ENCODE results near the gene TMEM80.
"Not testable (repeated sequence)": the region's sequence is repeated elsewhere in the genome, so short reads cannot be mapped to it uniquely, and the experiment has no call there.

The TMEM80 gene

DNA sequence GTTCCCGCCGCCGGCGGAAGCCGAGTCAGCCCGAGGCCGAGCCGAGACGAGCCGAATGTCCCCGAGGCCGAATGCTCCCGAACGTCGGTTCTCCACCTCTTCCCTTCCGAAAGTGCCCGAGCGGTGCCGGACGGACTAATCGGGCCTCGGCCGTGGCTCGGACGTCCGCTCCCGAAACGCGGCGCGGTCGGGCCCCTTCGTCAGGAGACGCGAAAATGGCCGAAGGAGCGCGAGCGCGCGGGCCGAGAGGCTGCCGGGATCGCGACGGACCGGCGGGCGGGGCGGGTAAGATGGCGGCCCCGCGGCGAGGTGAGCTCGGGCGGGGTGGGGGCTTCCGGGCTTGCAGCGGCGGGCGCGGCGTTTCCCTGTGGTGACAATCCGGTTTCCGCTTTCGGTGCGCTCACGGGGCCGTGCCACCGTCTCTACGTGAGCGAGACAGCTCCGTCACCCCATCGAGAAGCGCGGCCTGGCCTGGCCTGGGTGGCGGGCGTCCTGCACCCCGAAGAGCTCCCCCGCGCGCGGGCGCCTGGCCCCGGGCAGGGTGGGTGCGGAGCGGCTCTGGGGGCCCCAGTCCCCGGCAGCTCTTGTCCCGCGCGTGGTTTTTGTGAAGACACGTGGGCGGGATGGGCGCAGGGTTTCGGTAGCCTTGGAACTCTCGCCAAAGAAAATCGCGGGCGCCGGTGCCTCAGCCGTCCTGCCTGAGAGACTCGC is at the start of gene TMEM80:
Gene TMEM80 (plus strand): TSS at position 279 of the 711 bp plus-strand sequence. CDS start 12 bp downstream, at position 291.
- in situ Hi-C loops (cut with HindIII; ENCODE audit: low pct_ligation_motif_present, low pct_unique_long_range_greater_than_20kb, low sequenced_read_pairs): no loop called here
- DNase-seq: peak; percentile 96

DNA sequence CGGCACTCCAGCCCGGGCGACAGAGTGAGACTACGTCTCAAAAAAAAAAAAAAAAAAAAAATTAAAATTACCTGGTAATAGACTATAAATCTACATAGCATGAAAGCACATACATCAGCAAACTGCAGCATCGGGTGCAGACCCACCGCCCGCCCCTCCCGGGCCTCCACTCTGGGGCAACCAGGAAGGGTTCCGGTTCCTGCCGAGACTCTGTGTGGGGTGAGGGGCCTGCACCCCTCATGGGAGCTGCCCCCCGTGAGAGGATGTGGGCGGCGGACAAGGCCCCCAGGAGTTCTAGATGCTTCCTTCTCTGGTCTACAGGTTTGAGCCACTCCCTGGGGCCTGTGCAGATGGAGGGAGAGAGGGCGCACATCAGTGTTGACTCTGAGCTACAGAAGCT is 49.4 kb upstream of the TMEM80 start:
- DNase-seq: no peak
- in situ Hi-C loops (cut with HindIII; ENCODE audit: low pct_ligation_motif_present, low pct_unique_long_range_greater_than_20kb, low sequenced_read_pairs): no loop called here

DNA sequence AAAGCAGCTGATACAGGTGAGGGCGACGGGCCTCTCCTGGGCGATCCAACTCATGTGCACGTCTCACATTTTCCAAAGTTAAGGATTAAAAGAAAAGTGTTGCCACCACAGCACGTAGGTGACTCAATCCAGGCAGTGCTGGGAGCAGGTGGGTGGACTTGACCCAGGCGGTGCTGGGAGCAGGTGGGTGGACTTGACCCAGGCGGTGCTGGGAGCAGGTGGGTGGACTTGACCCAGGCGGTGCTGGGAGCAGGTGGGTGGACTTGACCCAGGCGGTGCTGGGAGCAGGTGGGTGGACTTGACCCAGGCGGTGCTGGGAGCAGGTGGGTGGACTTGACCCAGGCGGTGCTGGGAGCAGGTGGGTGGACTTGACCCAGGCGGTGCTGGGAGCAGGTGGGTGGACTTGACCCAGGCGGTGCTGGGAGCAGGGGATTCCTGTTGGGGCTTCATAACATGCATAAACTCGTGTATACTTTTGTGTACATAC is 47.9 kb upstream of the TMEM80 start:
- in situ Hi-C loops (cut with HindIII; ENCODE audit: low pct_ligation_motif_present, low pct_unique_long_range_greater_than_20kb, low sequenced_read_pairs); DNase-seq: not testable (repeated sequence)

DNA sequence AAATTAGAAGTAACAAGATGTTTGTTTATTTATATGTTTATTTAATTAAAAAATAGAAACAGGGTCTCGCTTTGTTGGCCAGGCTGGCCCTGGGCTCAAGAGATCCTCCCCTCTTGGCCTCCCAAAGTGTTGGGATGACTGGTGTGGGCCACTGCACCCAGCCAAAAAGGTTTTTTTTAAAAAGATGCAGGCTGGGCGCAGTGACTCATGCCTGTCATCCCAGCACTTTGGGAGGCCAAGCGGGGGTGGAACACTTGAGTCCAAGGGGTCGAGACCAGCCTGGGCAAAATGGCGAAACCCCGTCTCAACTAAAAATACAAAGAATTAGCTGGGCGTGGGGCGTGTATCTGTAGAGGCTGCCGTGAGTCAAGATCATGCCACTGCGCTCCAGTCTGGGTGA is 45.1 kb upstream of the TMEM80 start:
- in situ Hi-C loops (cut with HindIII; ENCODE audit: low pct_ligation_motif_present, low pct_unique_long_range_greater_than_20kb, low sequenced_read_pairs): no loop called here

DNA sequence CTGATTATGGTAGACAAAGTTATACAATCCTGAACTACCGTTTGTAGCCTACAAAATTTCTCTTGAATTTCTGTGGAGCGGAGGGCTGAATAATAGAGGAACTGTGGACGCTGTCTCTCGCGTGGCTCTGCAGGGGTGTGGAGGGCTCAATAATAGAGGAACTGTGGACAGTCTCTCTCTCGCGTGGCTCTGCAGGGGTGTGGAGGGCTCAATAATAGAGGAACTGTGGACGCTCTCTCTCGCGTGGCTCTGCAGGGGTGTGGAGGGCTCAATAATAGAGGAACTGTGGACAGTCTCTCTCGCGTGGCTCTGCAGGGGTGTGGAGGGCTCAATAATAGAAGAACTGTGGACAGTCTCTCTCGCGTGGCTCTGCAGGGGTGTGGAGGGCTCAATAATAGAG is 42.5 kb upstream of the TMEM80 start:
- in situ Hi-C loops (cut with HindIII; ENCODE audit: low pct_ligation_motif_present, low pct_unique_long_range_greater_than_20kb, low sequenced_read_pairs); DNase-seq: not testable (repeated sequence)

More for the DNA sequence above, 45.1 kb upstream of the TMEM80 start:
- no peak for DNase-seq

DNA sequence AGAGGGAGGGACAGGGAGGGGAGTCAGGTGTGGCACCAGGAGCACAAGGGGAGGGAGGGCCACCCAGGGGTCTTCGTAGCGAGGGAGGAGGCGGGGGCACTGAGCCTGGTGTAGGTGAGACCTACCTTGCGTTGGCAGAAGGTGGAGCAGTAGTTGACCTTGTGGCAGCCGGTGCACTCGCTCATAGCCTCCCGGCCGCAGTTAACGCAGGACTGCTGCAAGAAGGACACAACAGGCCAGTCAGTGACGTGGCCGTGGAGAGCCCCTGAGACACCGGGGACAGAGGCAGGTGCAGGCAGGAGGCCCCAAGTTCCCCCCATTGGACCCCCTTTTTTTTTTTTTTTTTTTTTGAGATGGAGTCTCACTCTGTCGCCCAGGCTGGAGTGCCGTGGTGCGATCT is 41.8 kb upstream of the TMEM80 start:
- in situ Hi-C loops (cut with HindIII; ENCODE audit: low pct_ligation_motif_present, low pct_unique_long_range_greater_than_20kb, low sequenced_read_pairs): no loop called here
- no peak for DNase-seq

DNA sequence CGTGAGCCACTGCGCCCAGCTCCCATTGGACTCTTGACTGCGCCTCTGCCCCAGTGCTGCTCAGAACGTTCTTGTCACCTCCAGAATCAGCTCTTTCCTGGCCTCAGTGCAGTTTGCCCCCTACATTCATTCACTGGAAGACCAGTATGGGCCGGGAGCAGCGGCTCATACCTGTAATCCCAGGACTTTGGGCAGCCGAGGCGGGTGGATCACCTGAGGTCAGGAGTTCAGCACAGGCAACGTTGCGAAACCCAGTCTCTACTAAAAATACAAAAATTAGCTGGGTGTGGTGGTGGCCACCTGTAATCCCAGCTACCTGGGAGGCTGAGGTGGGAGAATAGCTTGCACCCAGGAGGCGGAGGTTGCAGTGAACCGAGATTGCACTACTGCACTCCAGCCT is 41.2 kb upstream of the TMEM80 start:
- DNase-seq; in situ Hi-C loops (cut with HindIII; ENCODE audit: low pct_ligation_motif_present, low pct_unique_long_range_greater_than_20kb, low sequenced_read_pairs): not testable (repeated sequence)

DNA sequence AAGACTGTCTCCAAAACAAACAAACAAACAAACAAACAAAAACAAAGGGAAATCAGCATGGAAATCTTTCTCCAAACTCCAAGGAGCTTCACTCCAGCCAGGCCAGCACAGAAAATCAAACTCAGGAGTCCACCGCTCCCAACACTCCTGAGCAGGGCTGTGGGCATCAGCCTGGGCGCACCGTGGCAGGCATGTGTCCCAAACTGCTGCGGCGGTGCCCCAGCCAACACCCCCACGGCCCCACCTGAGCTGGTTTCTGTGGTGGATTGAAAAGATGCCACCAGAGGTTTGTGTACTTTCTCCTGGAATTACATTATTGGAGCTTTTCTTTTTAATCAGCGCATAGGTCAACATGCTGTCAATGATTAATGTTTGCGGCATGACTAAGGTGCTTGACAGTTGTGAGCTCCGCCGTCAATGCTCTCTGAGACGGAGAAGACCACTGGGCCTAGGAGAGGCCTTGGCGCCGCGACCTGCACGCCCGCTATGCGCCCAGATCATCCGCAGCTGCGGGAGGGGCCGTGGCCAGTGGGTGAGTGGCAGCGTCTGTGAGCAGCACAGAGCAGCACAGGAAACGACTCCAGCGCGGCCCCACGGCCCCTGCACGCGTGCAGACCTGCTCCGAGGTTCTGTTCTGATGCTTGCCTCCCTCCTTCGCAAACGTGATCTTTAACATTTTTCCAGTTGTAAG is 40.4 kb upstream of the TMEM80 start:
- peak; percentile 90 for DNase-seq
- in situ Hi-C loops (cut with HindIII; ENCODE audit: low pct_ligation_motif_present, low pct_unique_long_range_greater_than_20kb, low sequenced_read_pairs): no loop called here

DNA sequence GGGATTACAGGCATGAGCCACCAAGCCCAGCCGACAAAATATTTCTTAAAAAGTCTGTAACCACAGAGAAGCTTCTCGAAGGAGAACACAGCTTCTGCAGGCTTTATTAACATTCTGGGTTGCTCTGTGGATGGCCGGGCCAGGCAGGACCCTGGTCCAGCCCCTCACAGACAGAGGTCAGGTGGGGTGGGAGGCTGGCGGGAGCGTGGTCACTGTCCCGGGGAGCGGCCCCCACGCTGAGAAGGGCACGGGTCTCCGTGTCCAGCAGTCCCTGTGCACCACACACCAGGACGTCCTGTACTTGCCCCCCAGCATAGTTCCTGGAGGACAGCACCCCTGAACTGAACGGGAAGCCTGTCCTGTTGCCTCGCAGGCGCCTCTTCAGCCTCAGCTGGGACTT is 39.2 kb upstream of the TMEM80 start:
- DNase-seq: no peak
- in situ Hi-C loops (cut with HindIII; ENCODE audit: low pct_ligation_motif_present, low pct_unique_long_range_greater_than_20kb, low sequenced_read_pairs): no loop called here

DNA sequence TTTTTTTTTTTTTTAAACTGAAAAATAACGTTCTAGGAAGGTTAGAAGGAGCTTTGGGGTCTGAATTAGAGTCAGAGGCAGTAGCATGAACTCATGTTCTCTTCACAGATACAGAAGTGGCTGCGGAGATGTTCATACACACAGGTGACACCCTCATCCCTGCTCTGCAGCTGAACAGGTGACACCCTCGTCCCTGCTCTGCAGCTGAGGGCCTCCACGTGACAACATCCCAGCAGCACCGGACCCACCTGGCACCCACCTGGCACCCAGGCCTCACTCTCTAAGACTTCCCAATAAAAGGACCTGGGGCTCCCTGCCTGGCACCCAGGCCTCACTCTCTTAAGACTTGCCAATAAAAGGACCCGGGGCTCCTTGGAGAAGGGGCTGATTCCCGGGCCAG is 38.8 kb upstream of the TMEM80 start:
- in situ Hi-C loops (cut with HindIII; ENCODE audit: low pct_ligation_motif_present, low pct_unique_long_range_greater_than_20kb, low sequenced_read_pairs): no loop called here

DNA sequence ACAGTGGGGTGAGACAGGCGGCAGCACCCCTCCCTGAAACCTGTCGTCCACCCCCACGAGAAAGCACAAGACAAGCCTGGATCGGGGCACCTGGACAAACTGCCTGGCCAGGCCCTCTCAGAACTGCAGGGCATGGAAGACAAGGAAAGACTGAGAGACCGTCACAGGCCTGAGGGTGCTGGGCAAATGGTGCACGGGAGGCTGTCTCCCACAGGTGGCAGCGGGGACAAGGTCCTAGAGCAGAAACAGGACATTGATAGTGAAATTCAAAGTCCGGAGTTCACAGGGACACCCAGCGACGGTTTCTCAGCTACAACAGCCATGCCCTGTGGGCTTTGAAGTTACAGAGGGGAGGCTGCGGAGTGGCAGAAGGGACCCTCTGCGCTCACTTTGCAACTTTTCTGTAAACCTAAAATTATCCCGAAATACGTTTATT is 37.9 kb upstream of the TMEM80 start:
- no peak for DNase-seq
- in situ Hi-C loops (cut with HindIII; ENCODE audit: low pct_ligation_motif_present, low pct_unique_long_range_greater_than_20kb, low sequenced_read_pairs): no loop called here

More for the DNA sequence above, 38.8 kb upstream of the TMEM80 start:
- DNase-seq: no peak

DNA sequence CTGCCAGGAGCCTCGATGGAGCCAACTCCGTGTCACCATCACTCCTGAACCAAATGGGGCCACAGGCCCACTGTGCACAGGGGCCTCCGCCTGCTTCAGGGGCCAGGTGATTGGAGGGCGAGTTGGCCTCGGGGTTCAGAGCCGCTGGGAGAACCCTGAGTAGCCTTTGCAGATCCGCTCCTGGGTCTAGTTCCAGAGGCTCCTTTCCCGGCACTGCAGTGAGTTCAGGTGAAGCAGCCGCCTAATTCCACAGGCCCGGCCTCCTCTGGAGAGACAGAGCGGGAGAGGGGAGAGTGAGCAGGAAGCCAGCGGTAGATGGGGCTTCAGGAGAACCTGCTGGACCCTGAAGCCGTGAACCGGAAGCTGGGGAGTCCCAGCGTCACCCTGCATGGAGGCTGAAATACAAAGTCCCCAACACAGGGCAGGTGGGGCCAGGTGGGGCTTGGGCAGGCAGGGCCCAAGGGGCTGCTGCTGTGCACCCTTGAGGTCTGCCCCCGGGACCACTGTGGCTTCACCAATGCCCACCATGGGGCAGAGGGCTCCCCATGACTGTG is 36.0 kb upstream of the TMEM80 start:
- in situ Hi-C loops (cut with HindIII; ENCODE audit: low pct_ligation_motif_present, low pct_unique_long_range_greater_than_20kb, low sequenced_read_pairs): no loop called here
- DNase-seq: no peak

DNA sequence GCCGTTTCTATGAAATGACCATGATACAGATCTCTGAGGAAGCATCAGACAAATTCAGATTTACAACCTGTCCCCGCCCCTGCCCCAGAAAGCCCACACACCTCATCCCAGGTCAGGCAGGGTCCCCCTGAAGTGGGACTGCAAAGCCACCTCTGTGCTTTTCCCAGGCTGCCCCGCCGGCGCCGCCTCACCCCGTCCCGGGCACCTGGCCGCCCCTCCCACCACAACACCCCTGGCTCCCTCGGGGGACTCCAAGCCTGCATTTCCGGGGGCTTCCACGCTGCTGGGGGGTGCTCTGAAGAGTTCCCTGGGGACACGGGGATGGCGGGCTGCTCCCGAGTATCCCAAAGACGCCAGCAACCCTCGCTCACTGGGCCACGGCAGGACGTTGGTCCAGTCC is 35.3 kb upstream of the TMEM80 start:
- in situ Hi-C loops (cut with HindIII; ENCODE audit: low pct_ligation_motif_present, low pct_unique_long_range_greater_than_20kb, low sequenced_read_pairs): no loop called here

DNA sequence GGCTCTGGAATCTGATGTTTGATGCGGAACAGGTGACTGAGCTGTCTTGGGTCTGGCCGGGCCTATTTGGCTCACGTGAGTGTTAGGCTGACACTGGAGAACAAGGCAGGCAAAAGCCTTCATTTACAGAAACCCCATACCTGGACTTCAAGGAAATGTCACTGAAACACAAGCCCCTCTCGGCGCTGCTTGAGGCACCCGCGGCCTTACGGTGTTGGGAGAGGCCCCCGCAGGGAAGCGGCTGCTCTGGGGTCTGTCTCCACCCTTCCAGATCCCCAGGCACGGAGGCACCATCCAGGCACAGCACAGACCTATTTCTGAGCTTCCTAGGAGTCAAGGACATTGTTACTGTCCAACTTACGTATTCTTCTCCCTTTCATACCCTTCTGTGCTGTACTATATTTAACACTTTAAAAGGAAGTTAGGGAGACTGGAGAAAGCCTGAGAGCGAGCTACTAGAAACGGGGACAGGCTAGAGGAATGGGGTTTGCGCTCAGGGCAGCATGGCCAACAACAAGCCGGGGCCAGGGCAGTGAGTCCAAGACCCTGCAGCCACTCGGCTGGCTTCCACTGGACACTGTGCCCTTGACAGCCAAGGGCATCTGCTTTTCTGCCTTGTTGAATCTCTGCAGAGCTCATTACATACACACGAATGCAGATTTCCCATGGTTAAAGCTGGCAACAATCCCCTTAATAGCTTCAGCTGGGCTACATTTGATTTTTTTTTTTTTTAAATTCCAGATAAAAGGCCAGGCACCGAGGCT is 34.8 kb upstream of the TMEM80 start:
- no peak for DNase-seq
- in situ Hi-C loops (cut with HindIII; ENCODE audit: low pct_ligation_motif_present, low pct_unique_long_range_greater_than_20kb, low sequenced_read_pairs): no loop called here

More for the DNA sequence above, 35.3 kb upstream of the TMEM80 start:
- DNase-seq: no peak

DNA sequence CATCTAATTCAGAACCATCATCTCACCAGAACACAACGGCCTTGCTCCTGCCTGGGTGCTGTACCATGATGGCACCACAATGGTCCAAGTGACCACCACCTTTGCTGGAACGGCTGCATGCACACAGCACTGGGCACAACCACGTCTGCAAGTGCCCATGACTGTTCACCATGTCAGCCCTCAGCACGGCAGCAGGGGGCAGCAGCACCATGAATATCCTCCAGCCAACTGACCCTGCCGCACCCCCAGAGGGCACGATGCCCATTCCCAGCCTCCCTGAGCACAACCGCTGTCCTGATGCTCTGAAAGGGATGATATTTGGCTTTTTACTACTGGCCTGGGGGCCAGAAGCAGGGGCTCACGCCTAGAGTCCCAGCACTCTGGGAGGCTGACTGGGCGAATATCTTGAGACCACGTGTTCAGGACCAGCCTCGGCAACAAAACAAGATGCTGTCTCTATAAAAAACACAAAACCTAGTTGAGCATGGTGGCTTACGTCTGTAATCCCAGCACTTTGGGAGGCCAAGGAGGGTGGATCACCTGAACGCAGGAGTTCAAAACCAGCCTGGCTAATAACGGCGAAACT is 32.8 kb upstream of the TMEM80 start:
- DNase-seq: peak; percentile 54
- in situ Hi-C loops (cut with HindIII; ENCODE audit: low pct_ligation_motif_present, low pct_unique_long_range_greater_than_20kb, low sequenced_read_pairs): no loop called here

DNA sequence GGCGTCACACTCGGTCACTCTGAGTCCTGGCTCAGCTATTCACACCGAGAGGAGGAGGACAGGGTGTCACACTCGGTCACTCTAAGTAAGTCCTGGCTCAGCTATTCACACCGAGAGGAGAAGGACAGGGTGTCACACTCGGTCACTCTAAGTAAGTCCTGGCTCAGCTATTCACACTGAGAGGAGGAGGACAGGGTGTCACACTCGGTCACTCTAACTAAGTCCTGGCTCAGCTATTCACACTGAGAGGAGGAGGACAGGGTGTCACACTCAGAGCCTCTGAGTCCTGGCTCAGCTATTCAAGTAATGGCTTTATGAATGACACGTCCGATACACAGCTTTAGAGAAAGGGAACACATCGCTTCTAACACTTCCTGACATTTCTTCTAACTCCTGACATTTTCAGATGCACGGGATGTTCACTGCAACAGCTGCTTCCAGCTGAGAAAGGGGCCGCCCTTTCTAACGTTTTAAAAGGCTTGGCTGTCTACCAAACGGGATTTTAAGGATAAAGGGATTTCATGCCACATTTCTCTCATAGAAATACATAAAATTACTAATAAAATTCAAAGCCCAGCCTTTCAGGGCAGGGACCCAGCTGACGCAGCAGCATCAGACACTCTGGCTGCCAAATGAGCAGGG is 30.4 kb upstream of the TMEM80 start:
- in situ Hi-C loops (cut with HindIII; ENCODE audit: low pct_ligation_motif_present, low pct_unique_long_range_greater_than_20kb, low sequenced_read_pairs): no loop called here
- no peak for DNase-seq

DNA sequence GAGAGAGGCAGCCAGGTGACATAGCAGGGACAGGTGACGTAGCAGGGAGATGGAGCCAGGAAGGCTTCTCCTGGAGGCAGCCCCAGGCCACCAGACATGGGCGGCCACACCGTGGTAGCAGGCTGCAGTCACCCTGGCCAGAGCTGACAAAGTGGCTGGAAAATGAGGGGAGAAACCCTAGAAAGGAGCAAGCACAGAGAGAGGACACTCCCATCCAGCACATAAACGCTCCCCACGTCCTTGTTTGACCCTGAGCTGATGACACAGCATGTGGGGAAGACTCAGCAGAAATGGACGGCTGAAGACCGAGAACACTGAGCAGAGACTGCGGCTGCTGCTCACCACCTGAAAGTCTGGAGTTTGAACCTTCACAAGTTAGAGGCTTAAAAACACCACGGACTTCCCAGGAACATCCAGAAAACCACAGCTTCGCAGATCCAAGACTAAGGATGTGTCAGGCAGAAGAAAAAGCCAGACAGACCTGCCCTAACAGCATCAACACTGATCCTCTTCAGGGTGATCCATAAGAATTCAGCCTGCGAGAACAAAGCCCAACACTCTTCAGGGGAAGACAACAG is 29.8 kb upstream of the TMEM80 start:
- in situ Hi-C loops (cut with HindIII; ENCODE audit: low pct_ligation_motif_present, low pct_unique_long_range_greater_than_20kb, low sequenced_read_pairs): no loop called here
- no peak for DNase-seq

DNA sequence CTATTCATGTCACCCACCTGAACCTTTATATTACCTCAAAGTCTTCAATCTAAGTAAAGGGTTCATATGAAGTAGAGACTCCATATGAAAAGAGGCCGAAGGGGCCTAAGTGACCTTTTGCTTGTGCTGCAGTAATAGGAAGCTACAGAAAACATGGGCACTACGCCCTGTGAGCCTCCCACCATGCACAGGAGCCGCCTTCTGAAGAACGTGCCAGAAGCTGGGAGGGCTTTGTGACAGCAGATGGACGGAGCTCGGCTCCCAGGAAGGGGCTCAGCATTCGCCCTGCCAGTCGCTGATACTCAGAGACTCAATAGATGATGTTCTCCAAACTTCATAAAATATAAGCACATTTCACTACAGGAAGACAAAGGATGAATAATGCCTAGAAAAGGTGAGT is 21.8 kb upstream of the TMEM80 start:
- no peak for DNase-seq
- in situ Hi-C loops (cut with HindIII; ENCODE audit: low pct_ligation_motif_present, low pct_unique_long_range_greater_than_20kb, low sequenced_read_pairs): no loop called here

Data from ACHN (cell line).